ENCODE measurements around the gene FIP1L1.
"Not testable (repeated sequence)": the region's sequence is repeated elsewhere in the genome, so short reads cannot be mapped to it uniquely, and the experiment has no call there.

FIP1L1 gene

DNA sequence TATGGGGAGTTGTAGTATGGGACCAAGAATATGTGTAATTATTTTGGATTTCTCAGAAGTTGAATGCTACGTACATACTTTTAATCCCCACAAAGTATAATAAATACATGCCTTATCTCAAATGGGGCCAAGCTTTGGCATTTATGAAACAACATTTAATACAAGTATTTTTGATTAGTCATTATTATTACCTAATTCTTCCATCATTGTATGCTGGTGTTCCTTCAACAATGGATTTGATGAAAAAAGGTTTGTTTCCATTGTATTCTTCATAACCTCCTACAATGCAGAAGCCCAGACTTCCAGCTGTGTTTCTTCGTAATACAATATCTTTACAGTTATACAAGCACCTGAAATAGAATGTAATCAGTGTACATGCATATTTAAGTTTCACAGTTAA is 83.8 kb downstream of the FIP1L1 start:
- Histone ChIP-seq H3K4me3 (ENCODE audit: low read depth, low read length) (no peak overlapping the region), H3K36me3 (replicated peaks) (peaks cover 3% of the 10 kb centered on the region), H3K27ac (no peak overlapping the region), H3K27me3 (replicated peaks) (no peaks in the 10 kb centered on the region)
- no peak for TF ChIP-seq CTCF (IDR thresholded peaks at IDR 0.05; ENCODE audit: low read depth, low read length, missing control alignments)
- DNase-seq: no peak
- in situ Hi-C loops (cut with HindIII; ENCODE audit: low pct_ligation_motif_present, low sequenced_read_pairs): no loop called here

- no peak for DNase-seq
- in situ Hi-C loops (cut with HindIII; ENCODE audit: low pct_ligation_motif_present, low sequenced_read_pairs): no loop called here
- Histone ChIP-seq H3K4me3 (ENCODE audit: low read depth, low read length) (no peak overlapping the region), H3K27me3 (replicated peaks) (no peaks in the 10 kb centered on the region), H3K36me3 (replicated peaks) (peaks cover 3% of the 10 kb centered on the region), H3K27ac (no peak overlapping the region)
- no peak for TF ChIP-seq CTCF (IDR thresholded peaks at IDR 0.05; ENCODE audit: low read depth, low read length, missing control alignments)
Observed at GRCh38 chr4:53463340-53463739, 85.9 kb downstream of the FIP1L1 start.

DNA sequence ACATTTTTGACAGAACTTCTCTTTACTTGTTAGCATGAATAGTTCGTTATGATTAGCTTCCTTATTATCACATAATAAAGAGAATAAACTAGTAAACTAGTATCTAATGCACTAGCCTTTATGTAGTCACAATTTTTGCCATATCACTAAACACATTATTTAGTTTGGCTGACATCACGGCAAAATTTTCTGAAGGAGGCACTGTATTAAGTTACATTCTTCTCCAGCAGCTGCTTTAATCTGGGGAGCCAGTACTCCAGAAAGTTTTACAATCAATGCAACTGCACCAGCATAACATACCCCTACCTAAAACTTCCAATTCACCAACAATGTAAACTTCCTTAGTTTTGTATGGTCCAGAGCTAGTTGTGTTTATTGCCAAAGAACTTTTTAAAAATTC is 87.8 kb downstream of the FIP1L1 start:
- in situ Hi-C loops (cut with HindIII; ENCODE audit: low pct_ligation_motif_present, low sequenced_read_pairs): no loop called here
- Histone ChIP-seq H3K36me3 (replicated peaks) (peaks cover 3% of the 10 kb centered on the region), H3K27ac (no peak overlapping the region), H3K27me3 (replicated peaks) (no peaks in the 10 kb centered on the region), H3K4me3 (ENCODE audit: low read depth, low read length) (no peak overlapping the region)
- TF ChIP-seq CTCF (IDR thresholded peaks at IDR 0.05; ENCODE audit: low read depth, low read length, missing control alignments): no peak
- no peak for DNase-seq

DNA sequence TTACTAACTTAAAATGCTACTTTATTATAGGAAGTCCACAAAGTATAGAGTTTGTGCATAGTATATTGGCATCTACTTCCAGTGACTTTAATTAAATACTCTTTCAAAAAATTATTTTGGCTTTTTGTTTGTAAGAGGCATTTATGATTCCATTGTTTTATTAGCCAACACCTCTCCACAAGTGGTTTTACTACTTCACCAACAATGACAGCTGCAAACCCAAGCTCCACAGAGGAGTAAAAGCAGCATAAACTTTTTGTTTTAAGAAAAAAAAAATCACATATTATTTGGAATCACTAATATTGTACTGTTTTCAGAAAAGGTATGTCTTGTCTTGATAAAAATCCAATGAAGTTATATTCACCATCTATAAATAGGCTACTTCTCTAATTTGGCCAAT is 88.5 kb downstream of the FIP1L1 start:
- Histone ChIP-seq H3K4me3 (ENCODE audit: low read depth, low read length) (no peak overlapping the region), H3K27me3 (replicated peaks) (no peaks in the 10 kb centered on the region), H3K27ac (no peak overlapping the region), H3K36me3 (replicated peaks) (peaks cover 3% of the 10 kb centered on the region)
- in situ Hi-C loops (cut with HindIII; ENCODE audit: low pct_ligation_motif_present, low sequenced_read_pairs): no loop called here
- TF ChIP-seq CTCF (IDR thresholded peaks at IDR 0.05; ENCODE audit: low read depth, low read length, missing control alignments): no peak
- DNase-seq: no peak

GRCh38 chr4:53466576-53466975 is 89.1 kb downstream of the FIP1L1 start:
- H3K27me3 ChIP-seq (replicated peaks); H3K36me3 ChIP-seq (replicated peaks); in situ Hi-C loops (cut with HindIII; ENCODE audit: low pct_ligation_motif_present, low sequenced_read_pairs); H3K4me3 ChIP-seq (ENCODE audit: low read depth, low read length); DNase-seq; H3K27ac ChIP-seq: not testable (repeated sequence)

- in situ Hi-C loops (cut with HindIII; ENCODE audit: low pct_ligation_motif_present, low sequenced_read_pairs): no loop called here
- DNase-seq: peak; percentile 96
- Histone ChIP-seq H3K36me3 (replicated peaks) (no peaks in the 10 kb centered on the region), H3K27ac (peak overlapping the region; percentile 81), H3K4me3 (ENCODE audit: low read depth, low read length) (no peak overlapping the region), H3K27me3 (replicated peaks) (no peaks in the 10 kb centered on the region)
- TF ChIP-seq CTCF (IDR thresholded peaks at IDR 0.05; ENCODE audit: low read depth, low read length, missing control alignments): no peak
Observed at GRCh38 chr4:53476232-53477037, 99.0 kb downstream of the FIP1L1 start.
